ENCODE measurements around the gene BMS1.
A peak's percentile ranks its signal among the peaks of the same experiment; 100 is the strongest.
"Not testable (repeated sequence)": the region's sequence is repeated elsewhere in the genome, so short reads cannot be mapped to it uniquely, and the experiment has no call there.

The BMS1 gene

GRCh38 chr10:42782446-42783180 is at the start of gene BMS1:
Gene BMS1 (plus strand): TSS chr10:42782795. CDS start chr10:42784395, 1,600 bp downstream.
- peak; percentile 92 for DNase-seq

- DNase-seq = no peak
Observed at GRCh38 chr10:42734536-42734935, 48.1 kb upstream of the BMS1 start.

- DNase-seq = no peak
Observed at GRCh38 chr10:42738679-42739078, 43.9 kb upstream of the BMS1 start.

GRCh38 chr10:42741536-42741935 is 41.1 kb upstream of the BMS1 start:
- not testable (repeated sequence) for DNase-seq

- no peak for DNase-seq
Observed at GRCh38 chr10:42743697-42744096, 38.9 kb upstream of the BMS1 start.

GRCh38 chr10:42744134-42744701 is 38.4 kb upstream of the BMS1 start:
- DNase-seq = no peak

GRCh38 chr10:42753126-42753506 is 29.5 kb upstream of the BMS1 start:
- DNase-seq = peak; percentile 30

- DNase-seq = no peak
Observed at GRCh38 chr10:42753507-42754154, 29.0 kb upstream of the BMS1 start.

- DNase-seq = no peak
Observed at GRCh38 chr10:42754155-42755027, 28.2 kb upstream of the BMS1 start.

- DNase-seq = no peak
Observed at GRCh38 chr10:42755028-42755451, 27.6 kb upstream of the BMS1 start.

GRCh38 chr10:42755556-42756093 is 27.0 kb upstream of the BMS1 start:
- no peak for DNase-seq

- no peak for DNase-seq
Observed at GRCh38 chr10:42767906-42768305, 14.7 kb upstream of the BMS1 start.

- DNase-seq = no peak
Observed at GRCh38 chr10:42768581-42769152, 13.9 kb upstream of the BMS1 start.

- no peak for DNase-seq
Observed at GRCh38 chr10:42769173-42769572, 13.4 kb upstream of the BMS1 start.

GRCh38 chr10:42769673-42770072 is 12.9 kb upstream of the BMS1 start:
- DNase-seq = no peak

GRCh38 chr10:42776681-42777080 is 5.9 kb upstream of the BMS1 start:
- DNase-seq = no peak

GRCh38 chr10:42780456-42780855 is 2.1 kb upstream of the BMS1 start:
- DNase-seq = no peak

- no peak for DNase-seq
Observed at GRCh38 chr10:42781893-42782445, 626 bp upstream of the BMS1 start.

- peak; percentile 58 for DNase-seq
Observed at GRCh38 chr10:42783181-42783549, 570 bp downstream of the BMS1 start.

- no peak for DNase-seq
Observed at GRCh38 chr10:42785759-42786158, 3.2 kb downstream of the BMS1 start.

GRCh38 chr10:42790835-42791234 is 8.2 kb downstream of the BMS1 start:
- no peak for DNase-seq

- DNase-seq = no peak
Observed at GRCh38 chr10:42795701-42796100, 13.1 kb downstream of the BMS1 start.
